Astrocyte (in vitro differentiated cells and primary cell): ENCODE measurements around the gene PTPN14. TPM values are rescaled to one million over a fixed set of nuclear protein-coding genes. Genes with fewer than 3 reads are reported as not detected.

Experiments used
- DNase-seq: peaks from one replicate; pipeline ENCODE4 v3.0.0-alpha.2; 2010; ENCODE audit warnings: low read depth
- FAIRE-seq: peaks from 2 replicates; lab custom pipeline; 2011; peaks lifted over from hg19 to GRCh38; lab: Jason Lieb, UNC
- H2AFZ ChIP-seq: 2 replicates; pipeline ENCODE4 v1.6.0; 2012; ENCODE audit warnings: low read depth, low read length, inconsistent platforms
- H3K27ac ChIP-seq: 2 replicates; pipeline ENCODE4 v1.5.1; 2011; ENCODE audit warnings: low read depth, low read length, inconsistent platforms
- H3K27me3 ChIP-seq: 2 replicates; pipeline ENCODE4 v1.6.0; 2011; ENCODE audit warnings: low read length, inconsistent platforms; ENCODE audit not compliant: insufficient read depth
- H3K36me3 ChIP-seq: 2 replicates; pipeline ENCODE4 v1.5.1; 2011; ENCODE audit warnings: low read length, inconsistent platforms; ENCODE audit not compliant: insufficient read depth
- H3K4me1 ChIP-seq: 2 replicates; pipeline ENCODE4 v1.5.1; 2011; ENCODE audit warnings: low read length, inconsistent platforms; ENCODE audit not compliant: insufficient read depth
- H3K4me2 ChIP-seq: 2 replicates; pipeline ENCODE4 v1.6.0; 2012; ENCODE audit warnings: low read length, inconsistent platforms
- H3K4me3 ChIP-seq: 2 replicates; pipeline ENCODE4 v1.5.1; 2011; ENCODE audit warnings: low read depth, mild to moderate bottlenecking, low read length, inconsistent platforms; ENCODE audit not compliant: insufficient read depth
- H3K79me2 ChIP-seq: 2 replicates; pipeline ENCODE4 v1.6.0; 2012; ENCODE audit warnings: mild to moderate bottlenecking, low read length, inconsistent platforms; ENCODE audit not compliant: insufficient read depth
- H3K9ac ChIP-seq: 2 replicates; pipeline ENCODE4 v1.6.0; 2012; ENCODE audit warnings: mild to moderate bottlenecking, low read length, inconsistent platforms
- H3K9me3 ChIP-seq: 2 replicates; pipeline ENCODE4 v1.5.1; 2012; ENCODE audit warnings: low read depth, mild to moderate bottlenecking, low read length, inconsistent platforms; ENCODE audit not compliant: insufficient read depth
- H4K20me1 ChIP-seq: 2 replicates; pipeline ENCODE4 v1.6.0; 2012; ENCODE audit warnings: low read length, inconsistent platforms; ENCODE audit not compliant: insufficient read depth
- H3K27ac Mint-ChIP-seq: one replicate; pipeline ENCODE4 v1.8.0; 2021; ENCODE audit warnings: mild to moderate bottlenecking, mixed read lengths; ENCODE audit not compliant: unreplicated experiment
- H3K27me3 Mint-ChIP-seq: one replicate; pipeline ENCODE4 v1.8.0; 2021; ENCODE audit warnings: low read depth, mixed read lengths; ENCODE audit not compliant: unreplicated experiment
- H3K36me3 Mint-ChIP-seq: one replicate; pipeline ENCODE4 v1.8.0; 2021; ENCODE audit warnings: low read depth, mixed read lengths; ENCODE audit not compliant: unreplicated experiment
- H3K4me1 Mint-ChIP-seq: one replicate; pipeline ENCODE4 v1.8.0; 2021; ENCODE audit warnings: low read depth, mixed read lengths; ENCODE audit not compliant: unreplicated experiment
- H3K4me3 Mint-ChIP-seq: one replicate; pipeline ENCODE4 v1.8.0; 2021; ENCODE audit warnings: mild to moderate bottlenecking, moderate library complexity, mixed read lengths; ENCODE audit not compliant: unreplicated experiment
- H3K9me3 Mint-ChIP-seq: one replicate; pipeline ENCODE4 v1.8.0; 2021; ENCODE audit warnings: mild to moderate bottlenecking, mixed read lengths; ENCODE audit not compliant: unreplicated experiment
- EZH2 ChIP-seq: IDR thresholded peaks from 2 replicates; pipeline ENCODE4 v1.6.1; 2012; ENCODE audit warnings: mild to moderate bottlenecking, low read length, inconsistent platforms; ENCODE audit not compliant: insufficient read depth
- total RNA-seq: library from RNA; stranded (reverse); gene quantifications from 2 replicates; pipeline ENCODE4 v1.2.1, GENCODE V29; 2021
- TF ChIP-seq, protein P1 (sequence below): IDR thresholded peaks from 2 replicates; pipeline ENCODE4 v1.5.1; 2011; ENCODE audit warnings: low read depth, mild to moderate bottlenecking, inconsistent platforms, low read length, moderate library complexity; ENCODE audit not compliant: insufficient read depth

The PTPN14 gene
- total RNA-seq, 1 donor from 2014 or later, result 177 TPM

GRCh38 chr1:214557952-214558735 lies 6.7 kb upstream of the PTPN14 start:
- Histone ChIP-seq H2AFZ (peak overlapping the region; percentile 35), H3K4me2 (peak overlapping the region; percentile 61), H3K79me2 (no peaks in the 10 kb centered on the region), H3K27me3 (no peaks in the 10 kb centered on the region), H3K4me3 (no peak overlapping the region), H3K27ac (peak overlapping the region; percentile 61), H3K4me1 (peaks cover 17% of the 10 kb centered on the region), H3K9ac (peak overlapping the region; percentile 29), H4K20me1 (no peaks in the 10 kb centered on the region), H3K36me3 (no peaks in the 10 kb centered on the region), H3K9me3 (no peaks in the 10 kb centered on the region)
- FAIRE-seq (peak; percentile 92), DNase-seq (peak; percentile 95)
- no peak overlapping the region for H3K4me3 Mint-ChIP-seq
- no peaks in the 10 kb centered on the region for H3K36me3 Mint-ChIP-seq
- TF ChIP-seq, protein P1, sequence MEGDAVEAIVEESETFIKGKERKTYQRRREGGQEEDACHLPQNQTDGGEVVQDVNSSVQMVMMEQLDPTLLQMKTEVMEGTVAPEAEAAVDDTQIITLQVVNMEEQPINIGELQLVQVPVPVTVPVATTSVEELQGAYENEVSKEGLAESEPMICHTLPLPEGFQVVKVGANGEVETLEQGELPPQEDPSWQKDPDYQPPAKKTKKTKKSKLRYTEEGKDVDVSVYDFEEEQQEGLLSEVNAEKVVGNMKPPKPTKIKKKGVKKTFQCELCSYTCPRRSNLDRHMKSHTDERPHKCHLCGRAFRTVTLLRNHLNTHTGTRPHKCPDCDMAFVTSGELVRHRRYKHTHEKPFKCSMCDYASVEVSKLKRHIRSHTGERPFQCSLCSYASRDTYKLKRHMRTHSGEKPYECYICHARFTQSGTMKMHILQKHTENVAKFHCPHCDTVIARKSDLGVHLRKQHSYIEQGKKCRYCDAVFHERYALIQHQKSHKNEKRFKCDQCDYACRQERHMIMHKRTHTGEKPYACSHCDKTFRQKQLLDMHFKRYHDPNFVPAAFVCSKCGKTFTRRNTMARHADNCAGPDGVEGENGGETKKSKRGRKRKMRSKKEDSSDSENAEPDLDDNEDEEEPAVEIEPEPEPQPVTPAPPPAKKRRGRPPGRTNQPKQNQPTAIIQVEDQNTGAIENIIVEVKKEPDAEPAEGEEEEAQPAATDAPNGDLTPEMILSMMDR, result no peak
- no peak for TF ChIP-seq EZH2
- peaks cover 21% of the 10 kb centered on the region for H3K4me1 Mint-ChIP-seq
- H3K9me3 Mint-ChIP-seq, result no peaks in the 10 kb centered on the region
- no peaks in the 10 kb centered on the region for H3K27me3 Mint-ChIP-seq
- H3K27ac Mint-ChIP-seq, result peak overlapping the region; percentile 71

DNA sequence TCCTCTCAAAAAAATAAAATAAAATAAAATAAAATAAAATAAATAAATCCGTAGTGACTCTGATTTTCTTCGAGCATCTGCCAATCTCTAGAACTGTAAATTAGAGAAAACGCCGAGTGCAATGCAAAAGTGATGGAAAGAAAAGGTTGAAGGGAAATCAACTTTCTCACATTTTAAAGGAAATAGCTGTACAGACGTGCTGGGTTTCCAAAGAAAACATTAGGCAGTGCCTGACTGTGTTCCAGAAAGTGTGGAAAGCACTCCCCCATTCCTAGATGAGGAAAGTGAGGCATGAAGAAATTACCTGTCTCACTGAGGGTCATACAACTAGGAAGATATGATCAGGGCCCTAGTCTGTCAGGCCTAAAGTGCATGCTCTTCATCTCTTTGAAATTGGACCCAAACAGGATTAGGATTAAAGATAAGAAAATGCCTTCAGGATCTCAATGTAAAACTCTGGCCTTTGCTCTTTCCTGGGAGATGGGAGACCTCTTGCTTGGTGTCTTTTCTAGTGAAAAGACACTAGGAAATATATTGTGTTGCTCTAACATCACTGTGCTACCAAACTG lies 1.8 kb upstream of the PTPN14 start:
- no peak overlapping the region for H3K27ac ChIP-seq
- no peak overlapping the region for H2AFZ ChIP-seq
- peaks cover 24% of the 10 kb centered on the region for H4K20me1 ChIP-seq
- peaks cover 32% of the 10 kb centered on the region for H3K79me2 ChIP-seq
- H3K4me3 ChIP-seq, result no peak overlapping the region
- H3K9ac ChIP-seq, result no peak overlapping the region
- H3K27me3 ChIP-seq, result no peaks in the 10 kb centered on the region
- no peaks in the 10 kb centered on the region for H3K9me3 ChIP-seq
- FAIRE-seq, result no peak
- H3K4me3 Mint-ChIP-seq, result no peak overlapping the region
- H3K4me2 ChIP-seq, result no peak overlapping the region
- no peaks in the 10 kb centered on the region for H3K27me3 Mint-ChIP-seq
- H3K36me3 Mint-ChIP-seq, result peaks cover 4% of the 10 kb centered on the region
- no peaks in the 10 kb centered on the region for H3K36me3 ChIP-seq
- H3K4me1 ChIP-seq, result peaks cover 33% of the 10 kb centered on the region
- H3K27ac Mint-ChIP-seq, result peak overlapping the region; percentile 79
- H3K4me1 Mint-ChIP-seq, result peaks cover 26% of the 10 kb centered on the region
- no peak for DNase-seq
- H3K9me3 Mint-ChIP-seq, result no peaks in the 10 kb centered on the region
- TF ChIP-seq, protein P1, result no peak
- no peak for TF ChIP-seq EZH2
